Measurements from ENCODE around the gene DNAJB2.

DNA sequence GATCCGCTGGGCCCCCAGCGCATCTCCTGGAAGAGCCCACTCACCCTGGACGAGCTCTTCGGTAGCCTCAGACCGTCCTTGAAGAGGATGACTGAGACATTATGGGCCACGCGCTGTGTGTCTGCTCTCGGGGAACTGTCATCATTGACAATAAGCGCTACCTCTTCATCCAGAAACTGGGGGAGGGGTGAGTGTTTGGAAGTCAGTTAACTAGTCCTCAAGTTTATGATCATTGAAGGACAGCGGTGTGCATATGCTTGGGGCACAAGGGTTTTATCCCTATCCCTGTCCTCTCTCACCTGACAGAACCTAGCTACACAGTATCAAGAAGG lies 33.3 kb upstream of the DNAJB2 start:
- no peak for TF ChIP-seq POLR2A (IDR thresholded peaks at IDR 0.05; ENCODE audit: low read depth, low read length)
- TF ChIP-seq POLR2AphosphoS5 (IDR thresholded peaks at IDR 0.05; ENCODE audit: low read depth, low read length) = no peak
